HG02981 (cell line): ENCODE data around the gene ITPK1.

Experiments
- ATAC-seq: cut with Tn5 transposase; IDR thresholded peaks from one replicate; pipeline ENCODE4 v1.9.1; 2021; ENCODE audit warnings: mild to moderate bottlenecking, moderate library complexity; ENCODE audit not compliant: unreplicated experiment

The ITPK1 gene

GRCh38 chr14:92903359-92903758 is 212.4 kb downstream of the ITPK1 start:
- ATAC-seq, result no peak

- ATAC-seq, result no peak
Observed at GRCh38 chr14:92902726-92903125, 213.0 kb downstream of the ITPK1 start.

DNA sequence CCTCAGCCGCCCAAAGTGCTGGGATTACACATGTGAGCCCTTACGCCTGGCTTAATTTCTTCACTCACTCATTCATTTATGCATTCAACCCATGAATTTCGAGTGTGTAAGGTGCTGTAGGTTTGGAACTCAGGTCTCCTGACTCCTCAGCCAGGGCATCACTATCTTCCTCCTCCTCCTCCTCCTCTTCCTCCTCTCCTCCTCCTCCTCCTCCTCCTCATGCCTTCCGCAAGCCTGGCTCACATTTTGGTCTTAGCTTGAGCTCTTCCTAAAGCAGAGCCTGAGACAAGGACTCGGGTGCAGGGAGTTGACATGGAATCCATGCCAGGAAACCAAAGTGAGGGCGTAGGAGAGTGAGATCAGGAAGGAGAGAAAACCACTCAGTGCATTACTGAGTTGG is 213.5 kb downstream of the ITPK1 start:
- ATAC-seq, result no peak

GRCh38 chr14:92900660-92901059 is 215.1 kb downstream of the ITPK1 start:
- ATAC-seq, result no peak

- ATAC-seq, result no peak
Observed at GRCh38 chr14:92898566-92899131, 217.1 kb downstream of the ITPK1 start.

GRCh38 chr14:92897922-92898565 is 217.7 kb downstream of the ITPK1 start:
- ATAC-seq, result no peak

DNA sequence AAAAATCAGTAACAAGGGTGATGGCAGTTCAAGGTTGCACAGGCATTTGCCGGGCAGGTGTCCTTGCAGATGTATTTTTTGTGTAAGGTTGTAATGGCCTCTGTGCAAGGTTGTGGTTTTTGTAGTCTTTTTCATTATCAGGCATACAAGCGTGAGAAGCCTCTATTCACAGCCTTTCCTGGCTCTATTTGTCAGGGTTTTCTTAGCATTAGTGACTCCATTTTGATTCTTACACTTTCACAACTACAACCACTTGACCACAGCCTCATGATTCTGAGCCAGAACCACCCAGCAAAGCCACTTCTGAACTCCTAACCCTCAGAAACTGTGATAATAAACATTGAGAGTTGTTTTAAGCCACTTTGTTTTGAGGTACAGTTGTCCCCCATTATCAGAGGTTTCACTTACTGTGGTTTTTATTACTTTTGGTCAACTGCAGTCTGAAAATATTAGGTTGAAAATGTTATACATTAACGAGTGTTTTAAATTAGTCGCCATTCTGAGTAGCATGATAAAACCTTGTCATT is 220.3 kb downstream of the ITPK1 start:
- ATAC-seq, result no peak

DNA sequence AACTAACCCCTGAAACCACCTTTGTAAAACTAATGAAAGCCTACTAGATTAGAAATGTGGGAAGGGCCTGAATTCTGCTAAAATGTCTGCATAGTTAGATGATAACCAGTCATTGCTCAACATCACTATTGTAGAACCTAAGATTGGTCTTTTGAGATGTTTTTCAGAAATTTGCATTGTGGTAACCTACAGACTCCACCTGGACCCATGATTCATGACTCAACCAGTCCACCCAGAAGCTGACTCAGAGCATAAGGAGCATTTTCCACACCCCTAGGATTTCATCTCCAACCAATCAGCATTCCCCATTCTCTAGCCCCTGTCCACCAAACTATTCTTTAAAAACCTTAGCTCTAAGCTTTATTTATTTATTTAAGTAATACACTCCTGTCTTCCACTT is 223.1 kb downstream of the ITPK1 start:
- ATAC-seq, result no peak

DNA sequence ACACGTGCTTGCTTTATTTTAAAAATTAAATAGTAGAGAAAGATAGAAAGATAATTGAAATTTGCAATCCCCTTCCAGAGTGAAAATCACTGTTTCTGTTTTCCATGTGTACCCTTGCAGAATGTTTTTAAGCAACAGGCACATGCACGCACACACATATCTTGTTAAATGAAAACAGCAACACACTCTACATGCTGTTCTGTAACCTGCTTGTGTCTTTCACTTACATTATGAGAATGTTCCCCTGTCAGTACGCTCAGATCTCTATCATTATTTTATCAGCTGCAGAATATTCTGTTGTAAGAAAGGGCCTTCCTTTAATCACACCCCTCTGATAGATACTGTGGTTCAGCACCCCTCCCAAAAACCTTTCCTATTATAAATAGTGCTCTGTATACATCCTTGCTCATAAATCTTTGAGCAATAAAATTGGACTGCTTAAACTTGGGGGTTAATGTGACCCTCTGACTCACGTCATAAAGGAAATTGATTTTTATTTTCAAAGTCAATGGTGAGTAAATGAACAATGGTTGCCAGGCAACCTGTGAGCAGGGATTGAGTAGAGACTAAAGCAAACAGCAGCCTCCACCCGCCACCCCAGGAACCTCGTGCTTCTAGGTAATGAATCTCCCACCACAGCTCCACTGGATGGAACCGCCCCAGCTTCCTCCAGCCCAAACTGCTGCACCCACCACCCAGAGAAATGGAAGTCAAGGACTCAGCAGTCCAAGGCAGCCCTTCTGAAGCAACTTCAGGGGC is 224.7 kb downstream of the ITPK1 start:
- no peak for ATAC-seq

- ATAC-seq, result no peak
Observed at GRCh38 chr14:92888896-92889295, 226.8 kb downstream of the ITPK1 start.

DNA sequence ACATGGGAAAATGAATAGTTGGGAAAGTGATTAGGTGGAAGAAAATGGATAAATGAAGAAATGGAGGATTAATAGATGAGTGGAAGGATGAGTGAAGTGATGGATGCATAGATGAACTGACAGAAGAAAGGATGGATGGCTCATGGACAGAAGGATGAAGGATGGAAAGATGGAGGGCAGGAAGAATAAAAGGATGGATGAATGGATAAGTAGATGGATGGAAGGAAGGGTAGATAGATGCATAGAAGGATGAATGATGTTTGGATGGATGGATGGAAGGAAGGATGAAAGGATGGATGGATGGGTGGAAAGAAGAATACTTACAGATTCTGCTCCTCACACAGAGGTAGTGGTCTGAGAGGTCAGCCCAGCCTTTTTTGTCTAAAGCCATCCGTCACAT is 228.6 kb downstream of the ITPK1 start:
- ATAC-seq, result no peak
